ENCODE data around the gene CLTRN.
"Not testable (repeated sequence)": the region's sequence is repeated elsewhere in the genome, so short reads cannot be mapped to it uniquely, and the experiment has no call there.

CLTRN gene

GRCh38 chrX:15664487-15665444 is at the start of gene CLTRN:
Gene CLTRN (minus strand): TSS chrX:15664805. CDS start chrX:15664775, 30 bp downstream.
- DNase-seq: no peak

GRCh38 chrX:15704273-15704672 is 39.7 kb upstream of the CLTRN start:
- DNase-seq: not testable (repeated sequence)

- DNase-seq: not testable (repeated sequence)
Measured at GRCh38 chrX:15703809-15704208, 39.2 kb upstream of the CLTRN start.

- no peak for DNase-seq
Measured at GRCh38 chrX:15702488-15703371, 38.1 kb upstream of the CLTRN start.

- no peak for DNase-seq
Measured at GRCh38 chrX:15696516-15696915, 31.9 kb upstream of the CLTRN start.

GRCh38 chrX:15694941-15695451 is 30.4 kb upstream of the CLTRN start:
- DNase-seq: no peak

- DNase-seq: peak; percentile 42 to 83
Measured at GRCh38 chrX:15686818-15687685, 22.4 kb upstream of the CLTRN start.

- no peak for DNase-seq
Measured at GRCh38 chrX:15683193-15683592, 18.6 kb upstream of the CLTRN start.

- DNase-seq: peak; percentile 12 to 21
Measured at GRCh38 chrX:15681433-15681832, 16.8 kb upstream of the CLTRN start.

- DNase-seq: no peak
Measured at GRCh38 chrX:15680401-15680800, 15.8 kb upstream of the CLTRN start.

- peak; percentile 83 to 93 for DNase-seq
Measured at GRCh38 chrX:15679246-15679645, 14.6 kb upstream of the CLTRN start.

- DNase-seq: no peak
Measured at GRCh38 chrX:15678339-15678738, 13.7 kb upstream of the CLTRN start.

- DNase-seq: no peak
Measured at GRCh38 chrX:15676886-15677285, 12.3 kb upstream of the CLTRN start.

- peak; percentile 89 to 96 for DNase-seq
Measured at GRCh38 chrX:15675490-15675921, 10.9 kb upstream of the CLTRN start.

GRCh38 chrX:15674841-15675489 is 10.4 kb upstream of the CLTRN start:
- peak; percentile 93 to 96 for DNase-seq

- no peak for DNase-seq
Measured at GRCh38 chrX:15674514-15674840, 9.9 kb upstream of the CLTRN start.

- DNase-seq: no peak
Measured at GRCh38 chrX:15673970-15674369, 9.4 kb upstream of the CLTRN start.

- no peak for DNase-seq
Measured at GRCh38 chrX:15672881-15673280, 8.3 kb upstream of the CLTRN start.

- DNase-seq: no peak
Measured at GRCh38 chrX:15663439-15663838, 1.2 kb downstream of the CLTRN start.

GRCh38 chrX:15654804-15655203 is 9.8 kb downstream of the CLTRN start:
- not testable (repeated sequence) for DNase-seq

GRCh38 chrX:15653961-15654360 is 10.6 kb downstream of the CLTRN start:
- no peak for DNase-seq

- not testable (repeated sequence) for DNase-seq
Measured at GRCh38 chrX:15647510-15647909, 17.1 kb downstream of the CLTRN start.
